Prostate gland (tissue), 2 donors: ENCODE measurements around the gene RRP36.

Experiments used
- CTCF ChIP-seq, 4 experiments: fragments of 200-600 bp in 2 of 4; fragments of 450-650 bp in 2 of 4; sonication (generic) in 2 of 4; IDR thresholded peaks; 1 replicate in 3 of 4; 2 replicates in 1 of 4; pipeline ENCODE4 v1.5.1; 2016 to 2019; ENCODE audit warnings: antibody characterized with exemption in 4 of 4, mild to moderate bottlenecking in 2 of 4, moderate library complexity in 2 of 4
- POLR2AphosphoS5 ChIP-seq: sonication (generic); formaldehyde crosslinking; IDR thresholded peaks from one replicate; pipeline ENCODE4 v1.6.1; 2017; ENCODE audit warnings: antibody characterized with exemption

GRCh38 chr6:42989923-42990322 is 31.5 kb upstream of the RRP36 start:
- TF ChIP-seq CTCF (IDR thresholded peaks at IDR 0.05) = no peak
- TF ChIP-seq POLR2AphosphoS5 = no peak
